HUDEP-2 (cell line): ENCODE data around the gene ARG1.

Experiments
- DNase-seq, 76 experiments: peaks; one replicate each; lab custom pipeline; 2025; ENCODE audit not compliant: unreplicated experiment in 76 of 76; lab: John Stamatoyannopoulos, UW

ARG1 gene

DNA sequence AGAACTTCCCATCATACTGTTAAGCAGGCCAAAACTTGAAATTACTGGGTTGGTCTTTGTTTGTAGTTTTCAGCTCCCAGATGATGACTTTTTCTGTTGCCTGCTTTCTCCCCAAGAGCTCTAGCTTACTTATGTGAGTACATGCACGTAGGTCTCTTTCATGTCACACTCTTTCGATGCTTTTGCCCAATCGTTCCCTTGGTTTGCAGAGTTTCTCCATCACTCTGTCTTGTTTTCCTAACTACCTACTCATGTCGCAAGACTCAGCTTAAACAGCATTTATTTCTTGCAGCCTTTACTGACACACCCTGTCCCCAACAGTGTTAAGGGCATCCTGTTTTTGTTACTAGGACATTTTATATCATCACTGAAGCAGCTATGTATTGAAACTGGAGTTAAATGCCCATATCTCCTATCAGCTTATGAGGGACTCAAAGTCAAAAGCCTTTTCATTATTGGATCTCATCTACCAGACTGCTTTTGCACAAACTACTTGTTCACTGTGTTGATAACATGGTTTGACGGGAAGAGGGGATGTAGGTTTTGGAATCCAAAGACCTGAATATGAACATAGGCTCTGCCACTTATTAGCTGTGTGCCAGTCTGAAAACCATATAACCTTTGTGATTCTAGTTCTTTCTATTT is 2.9 kb downstream of the ARG1 start:
- DNase-seq = no peak

DNA sequence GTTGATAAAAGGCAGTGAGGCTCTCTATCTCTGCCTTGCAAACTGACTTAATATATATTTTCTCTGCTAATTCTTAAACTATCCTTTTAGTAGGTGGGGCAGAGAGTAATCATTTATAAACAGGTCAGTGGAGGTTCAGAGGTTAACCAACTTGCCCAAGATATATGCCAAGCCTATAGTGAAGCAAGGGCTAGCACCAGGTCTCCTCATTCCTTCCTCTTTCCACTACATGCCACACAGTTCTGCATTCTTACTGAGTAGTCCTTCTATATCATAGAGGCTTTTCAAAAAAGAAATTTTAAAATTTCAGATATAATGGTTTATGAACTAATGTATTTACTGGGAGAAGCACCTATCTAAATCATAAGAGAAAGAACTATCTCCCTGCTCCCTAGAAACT is 8.5 kb downstream of the ARG1 start:
- no peak for DNase-seq

DNA sequence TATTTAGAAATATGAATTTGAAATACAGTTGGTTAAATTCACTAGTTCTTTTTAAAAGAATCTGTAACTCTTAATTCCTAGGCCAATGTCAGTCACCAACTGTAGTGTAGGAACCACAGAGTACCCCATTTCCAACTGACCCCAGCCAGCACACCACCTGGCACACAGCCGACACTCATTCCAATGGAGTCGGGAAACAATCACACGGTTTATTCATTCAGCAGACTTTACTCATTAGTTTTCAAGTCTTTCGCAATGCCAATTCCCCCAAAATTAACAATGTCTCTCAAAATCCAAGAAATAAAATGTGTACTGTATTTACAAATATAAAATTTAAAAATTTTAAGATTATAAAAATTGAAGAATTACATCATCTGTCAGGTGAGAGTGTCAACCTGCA is 13.5 kb downstream of the ARG1 start:
- no peak for DNase-seq

DNA sequence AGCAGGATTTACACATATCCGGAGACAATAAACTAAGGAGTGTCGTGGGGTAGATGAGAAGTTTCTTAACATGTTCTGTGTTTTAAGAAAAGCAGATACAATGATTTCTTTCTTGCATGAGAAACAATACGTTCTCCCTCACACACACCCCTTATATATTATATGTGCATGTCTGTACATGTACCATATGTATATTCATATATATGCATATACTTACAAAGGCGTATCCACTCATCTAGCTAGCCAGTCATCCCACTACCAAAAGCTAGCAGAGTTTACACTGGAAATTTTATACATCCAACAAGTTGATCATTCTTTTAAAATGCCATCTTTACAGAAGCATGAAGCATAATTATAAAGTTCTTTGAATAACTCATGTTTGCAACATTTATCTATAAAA is 14.9 kb downstream of the ARG1 start:
- DNase-seq = no peak

DNA sequence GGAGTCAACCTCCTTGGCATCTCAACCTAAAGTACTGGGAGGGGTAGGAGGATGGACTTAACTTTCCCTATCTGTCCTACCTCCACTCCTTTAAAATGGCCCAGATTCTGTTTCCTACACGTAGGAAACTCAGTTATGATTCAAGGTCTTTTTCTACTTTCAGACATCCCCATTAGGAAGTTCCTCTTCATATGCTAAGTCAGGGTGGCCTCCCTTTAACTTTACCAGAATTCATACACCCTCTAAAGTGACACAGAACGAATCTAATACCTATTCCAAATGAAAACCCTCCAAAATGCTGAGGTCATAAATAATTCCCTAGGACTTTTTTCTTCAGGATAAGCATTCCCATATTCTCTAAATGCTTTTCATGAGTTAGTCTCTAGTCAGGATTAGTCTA is 15.6 kb downstream of the ARG1 start:
- DNase-seq = no peak

DNA sequence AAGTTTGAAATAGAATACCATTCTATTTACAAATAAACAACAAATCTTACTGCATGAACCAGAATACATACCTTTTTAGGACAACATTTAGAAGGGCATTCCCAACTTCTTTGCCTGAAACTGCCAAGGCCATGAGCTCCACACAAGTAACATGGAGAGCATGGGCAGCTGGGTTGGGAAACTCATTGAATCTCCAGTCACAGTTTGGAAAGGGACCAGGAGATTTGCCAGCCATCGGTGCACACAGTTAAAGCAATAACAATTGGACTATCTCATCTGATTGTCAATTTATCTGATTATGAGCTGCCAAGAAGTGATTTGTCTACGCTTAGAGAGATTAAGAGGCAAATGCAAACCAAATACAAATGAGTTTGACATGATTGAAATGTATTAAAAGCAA is 19.9 kb downstream of the ARG1 start:
- no peak for DNase-seq

DNA sequence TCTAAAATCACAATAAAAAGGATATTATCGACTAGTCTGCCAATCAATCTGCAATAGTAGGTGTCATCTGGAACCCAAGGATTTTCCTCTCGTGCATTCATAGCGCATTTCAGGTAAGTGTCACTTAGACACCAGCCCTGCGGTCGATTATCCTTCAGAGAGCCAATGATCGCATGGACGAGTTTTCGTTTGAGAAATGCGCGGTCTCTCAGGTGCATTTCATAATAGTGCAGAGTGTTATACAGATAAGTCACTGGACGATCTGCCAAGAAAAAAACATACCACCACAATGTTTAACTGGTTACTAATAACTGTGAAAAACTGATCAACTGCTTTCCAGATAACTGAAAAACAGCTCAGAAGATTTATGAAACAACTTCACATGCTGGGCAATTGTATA is 21.0 kb downstream of the ARG1 start:
- no peak for DNase-seq

DNA sequence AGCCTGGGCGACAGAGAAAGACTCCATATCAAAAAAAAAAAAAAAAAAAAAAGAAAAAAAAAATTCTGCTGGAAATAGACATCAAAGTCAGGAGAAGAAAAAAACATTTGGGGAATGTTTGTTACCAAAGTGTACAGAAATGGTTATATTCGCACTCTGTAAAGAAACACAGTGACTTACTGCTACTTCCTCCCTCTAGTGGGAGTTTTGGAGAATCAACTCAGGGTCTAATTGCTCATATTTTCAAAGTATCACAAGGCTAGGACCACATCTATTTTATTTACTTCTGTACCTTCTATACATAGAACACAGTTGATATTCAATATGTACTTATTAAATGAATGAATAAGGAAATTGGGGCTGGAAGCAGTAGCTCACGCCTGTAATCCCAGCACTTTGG is 24.4 kb downstream of the ARG1 start:
- peak in 1 of 76 experiments; percentile 7 for DNase-seq

DNA sequence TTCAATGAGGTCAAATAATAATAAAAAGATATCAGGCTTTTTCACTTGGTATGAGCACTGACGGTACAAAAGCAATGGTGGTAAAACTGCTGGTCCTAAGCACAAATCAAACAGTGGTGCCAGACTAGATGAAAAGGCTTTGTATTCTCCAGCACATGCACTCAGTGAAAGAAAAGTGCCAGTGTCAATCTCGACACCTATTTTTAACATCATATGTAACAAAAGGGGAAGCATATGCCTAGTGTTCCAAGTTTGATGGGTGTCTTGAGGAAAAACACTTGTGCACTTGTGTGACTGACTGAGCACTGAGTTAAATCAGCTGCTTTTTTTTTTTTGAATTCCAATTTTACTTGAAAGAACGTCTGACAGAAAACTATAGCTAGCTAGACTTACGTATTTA is 27.7 kb downstream of the ARG1 start:
- DNase-seq = no peak

DNA sequence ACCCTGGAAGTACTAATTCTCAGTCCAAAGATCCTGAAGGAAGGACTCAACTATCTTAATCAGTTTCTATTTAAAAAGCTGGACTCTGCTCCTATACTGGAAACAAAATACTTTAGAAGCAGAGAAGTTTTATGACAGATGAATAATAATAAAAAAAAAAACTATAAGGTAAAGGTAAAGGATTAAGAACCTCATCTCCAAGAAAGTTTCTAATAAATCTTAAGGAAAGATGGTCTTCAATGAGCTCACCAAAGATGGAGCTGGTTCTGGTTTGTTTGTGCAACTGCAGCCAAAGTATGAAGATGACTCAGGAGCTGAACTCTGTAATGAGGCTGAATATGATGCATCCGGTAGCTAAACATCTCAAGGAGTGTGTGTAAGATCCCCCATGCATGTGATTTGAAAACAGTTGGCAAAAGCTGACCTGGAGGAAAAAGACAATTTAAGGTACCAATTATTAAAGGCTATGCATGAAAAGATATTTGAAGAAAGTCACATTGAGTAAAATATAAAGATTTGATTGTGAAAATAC is 29.8 kb downstream of the ARG1 start:
- no peak for DNase-seq

DNA sequence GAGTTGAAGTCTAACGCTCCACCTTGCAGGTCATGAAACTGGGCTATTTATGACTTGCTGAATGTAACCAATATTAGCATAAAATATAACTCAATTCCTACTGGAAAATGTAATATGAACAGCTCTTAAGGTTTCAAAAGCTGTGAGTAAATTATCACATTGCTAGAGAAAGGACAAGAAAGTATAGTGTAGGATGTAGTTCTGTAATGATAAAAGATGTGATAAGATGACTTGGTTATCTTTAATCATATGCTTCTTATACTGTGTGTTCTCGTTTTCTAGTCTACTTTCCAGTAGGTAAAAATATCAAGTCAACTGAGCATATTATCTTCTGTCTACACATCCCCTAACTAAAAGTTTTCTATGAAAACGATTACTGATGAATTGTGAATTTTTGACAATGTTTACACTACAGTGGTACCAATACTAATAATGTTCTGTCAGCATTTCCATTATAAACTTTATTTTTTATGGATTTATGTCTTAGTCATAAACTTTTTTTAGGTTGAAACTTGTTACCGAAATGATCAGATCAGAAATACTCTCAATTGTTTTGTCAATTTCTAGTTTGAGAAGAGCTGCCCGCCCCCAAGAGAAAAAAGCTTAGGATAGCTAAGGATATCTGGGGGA is 40.4 kb downstream of the ARG1 start:
- DNase-seq = no peak

DNA sequence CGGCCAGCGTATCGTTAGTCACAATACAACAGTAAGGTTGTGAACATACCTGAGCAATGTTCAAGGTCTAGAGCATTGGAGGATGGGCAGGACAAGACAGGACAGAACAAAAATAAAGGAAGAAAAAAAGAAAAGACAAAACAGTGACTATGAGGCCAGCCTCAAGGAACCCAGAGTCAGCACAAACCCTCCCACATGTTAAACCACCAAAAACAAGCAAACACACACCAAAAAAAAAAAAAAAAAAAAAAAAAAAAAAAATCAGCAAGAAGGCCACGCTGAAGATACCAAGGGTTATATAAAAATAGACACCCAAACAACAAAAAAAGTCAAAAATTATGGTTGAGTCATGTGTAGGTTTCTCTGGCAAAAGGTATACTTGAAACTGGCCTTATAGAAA is 42.2 kb downstream of the ARG1 start:
- no peak for DNase-seq

DNA sequence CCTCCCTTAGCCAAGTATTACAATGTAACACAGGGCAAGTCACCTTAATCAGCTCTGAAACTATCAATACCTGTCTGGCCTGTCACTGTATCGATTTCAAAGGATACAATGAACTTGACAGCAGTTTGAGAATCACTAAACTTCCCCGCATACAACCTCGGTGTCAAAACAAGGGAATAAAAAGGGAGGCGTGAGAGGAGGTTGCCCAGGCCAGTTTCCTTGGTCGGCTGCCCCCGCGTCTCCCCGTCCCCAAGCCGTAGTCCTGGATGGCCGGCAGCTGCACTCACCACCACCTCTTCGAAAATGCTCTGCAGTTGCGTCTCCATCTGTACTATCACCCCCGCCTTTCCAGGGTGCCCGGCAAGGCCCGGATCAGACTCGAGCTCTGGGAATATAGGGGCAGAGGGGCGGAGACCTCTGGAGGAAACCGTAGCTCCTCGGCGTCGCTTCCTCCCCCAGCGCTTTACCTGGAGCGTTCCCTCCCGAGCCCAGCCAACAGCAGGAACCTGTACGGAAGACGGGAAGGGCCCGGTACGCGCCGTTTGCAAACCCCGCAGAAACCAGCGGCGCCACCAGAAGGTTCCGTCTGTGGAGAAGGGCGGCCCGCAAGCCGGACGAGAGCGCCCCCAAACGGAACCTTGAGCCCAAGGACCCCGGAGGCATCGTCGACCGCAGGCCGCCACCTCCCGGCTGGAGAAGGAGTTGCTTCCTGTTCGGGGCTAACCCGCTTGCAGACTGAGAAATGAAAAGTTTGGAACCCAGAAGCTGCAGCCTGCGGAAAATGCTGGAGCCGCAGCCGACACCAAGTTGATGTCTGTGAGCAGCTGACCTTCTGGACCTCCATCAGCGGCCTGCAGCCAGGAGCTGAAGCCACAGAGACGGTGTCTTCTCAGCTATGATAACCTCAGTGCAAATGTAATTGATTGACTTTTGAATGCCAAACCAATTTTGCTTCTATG is 55.0 kb downstream of the ARG1 start, which contains the start of gene MED23:
TSS of gene MED23 (minus strand) at position 519 of the 959 bp plus-strand sequence. CDS start at position 326, 193 bp downstream.
- peak; percentile 60 to 99 (median 96) for DNase-seq

DNA sequence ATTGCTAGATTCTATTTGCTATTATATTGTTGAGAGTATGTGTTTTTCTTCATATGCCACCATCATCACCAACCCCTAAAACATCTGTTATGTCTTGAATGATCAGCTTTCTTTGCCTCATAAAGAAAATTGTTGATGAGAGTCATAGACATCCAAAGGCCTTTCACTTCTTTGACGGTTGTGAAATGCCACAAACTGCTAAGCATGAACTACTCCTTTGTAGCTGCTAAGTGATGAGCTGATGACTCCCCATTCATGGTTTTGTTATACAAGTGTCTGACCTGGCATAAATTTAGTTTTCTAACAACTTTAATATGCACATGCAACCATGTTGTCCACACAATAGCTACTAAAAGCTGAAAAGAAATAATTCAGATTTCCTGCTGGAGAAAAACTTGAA is 55.7 kb downstream of the ARG1 start:
- DNase-seq = peak in 3 of 76 experiments; percentile 20 to 51 (median 25)

DNA sequence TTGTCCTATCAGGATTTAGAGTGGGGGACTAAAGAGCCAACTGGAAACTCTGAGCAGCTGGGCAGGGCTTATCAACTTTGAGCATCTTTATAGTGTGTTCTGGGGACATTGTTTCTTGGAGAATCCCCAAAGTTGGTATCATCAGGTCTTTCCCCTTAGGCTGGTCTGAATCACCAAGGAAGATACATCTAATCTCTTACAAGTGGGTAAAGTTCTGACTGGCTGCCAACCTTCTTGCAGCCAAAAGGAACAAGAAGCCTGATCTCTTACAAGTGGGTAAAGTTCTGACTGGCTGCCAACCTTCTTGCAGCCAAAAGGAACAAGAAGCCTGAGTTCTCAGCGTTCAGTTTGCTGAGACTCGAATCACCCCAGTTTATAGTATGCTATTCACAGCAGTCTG is 56.6 kb downstream of the ARG1 start:
- peak in 74 of 76 experiments; percentile 22 to 98 (median 79) for DNase-seq

DNA sequence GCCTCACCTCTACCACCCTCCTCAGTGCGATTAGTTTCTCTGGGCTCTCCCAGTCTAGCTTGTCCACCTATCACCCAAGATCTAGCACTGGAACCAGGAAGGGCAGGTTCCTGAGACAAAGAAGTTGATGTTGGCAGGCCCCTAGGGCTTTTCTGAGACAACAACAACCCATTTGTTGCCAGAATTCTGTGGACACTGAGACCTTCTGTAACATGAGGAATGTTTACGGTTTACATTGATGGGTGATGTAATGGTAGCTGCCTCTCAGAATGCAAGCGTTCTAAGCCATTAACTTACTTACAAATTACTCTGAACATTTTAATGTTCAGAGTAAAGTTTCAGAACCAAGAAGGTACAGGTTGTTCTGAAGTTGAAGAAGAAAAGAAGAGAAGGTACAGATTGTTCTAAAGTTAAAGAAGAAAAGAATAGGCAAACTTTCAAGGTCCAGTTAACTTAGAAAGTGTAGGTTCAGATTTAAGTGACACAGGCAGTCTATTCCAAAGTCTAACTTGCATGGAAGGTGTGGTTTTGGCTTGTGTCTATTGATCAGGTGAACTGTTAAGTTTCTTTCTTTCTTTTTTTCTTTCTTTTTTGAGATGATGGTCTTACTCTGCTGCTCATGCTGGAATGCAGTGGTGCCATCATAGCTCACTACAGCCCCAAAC is 58.7 kb downstream of the ARG1 start:
- DNase-seq = no peak
